Hepatocyte (in vitro differentiated cells): ENCODE measurements around the gene TMEM135.

Source experiments
- CTCF ChIP-seq: fragments of 200-600 bp; sonication (generic); IDR thresholded peaks from 2 replicates; pipeline ENCODE4 v1.5.1; 2016; ENCODE audit warnings: antibody characterized with exemption, mild to moderate bottlenecking; ENCODE audit not compliant: poor library complexity
- EZH2phosphoT487 ChIP-seq: fragments of 200-600 bp; sonication (generic); IDR thresholded peaks from one replicate; pipeline ENCODE4 v1.6.1; 2018; ENCODE audit warnings: antibody characterized with exemption, mild to moderate bottlenecking, low read depth, moderate library complexity; ENCODE audit not compliant: unreplicated experiment, severe bottlenecking

DNA sequence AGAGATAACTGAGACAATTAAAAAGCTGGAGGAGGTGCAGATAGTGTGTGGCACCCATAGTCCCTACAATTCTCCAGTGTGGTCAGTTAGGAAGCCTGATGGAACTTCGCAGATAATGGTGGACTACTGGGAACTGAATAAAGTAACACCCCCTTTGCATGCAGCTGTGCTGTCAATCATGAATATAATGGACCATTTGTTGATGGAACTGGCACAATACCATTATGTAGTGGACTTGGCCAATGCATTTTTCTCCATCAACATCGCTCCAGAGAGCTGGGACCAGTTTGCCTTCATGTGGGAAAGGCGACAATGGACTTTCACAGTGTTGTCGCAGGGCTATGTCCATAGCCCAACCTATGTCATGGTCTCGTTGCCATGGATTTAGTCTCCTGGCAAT lies 324.2 kb downstream of the TMEM135 start:
- TF ChIP-seq CTCF, result no peak
- TF ChIP-seq EZH2phosphoT487, result no peak
